GM18870 (cell line): ENCODE data around the gene MTHFD1L.

Experiments
- ATAC-seq: cut with Tn5 transposase; IDR thresholded peaks from one replicate; pipeline ENCODE4 v1.9.1; 2021; ENCODE audit warnings: moderate library complexity; ENCODE audit not compliant: unreplicated experiment

The MTHFD1L gene

GRCh38 chr6:150865043-150865405 is 478 bp upstream of the MTHFD1L start:
- ATAC-seq = no peak

GRCh38 chr6:150866147-150866990 is 867 bp downstream of the MTHFD1L start:
- ATAC-seq = peak; percentile 39

- no peak for ATAC-seq
Measured at GRCh38 chr6:150866991-150867501, 1.5 kb downstream of the MTHFD1L start.

GRCh38 chr6:150868759-150869158 is 3.3 kb downstream of the MTHFD1L start:
- ATAC-seq = no peak

- no peak for ATAC-seq
Measured at GRCh38 chr6:150874179-150874578, 8.7 kb downstream of the MTHFD1L start.

GRCh38 chr6:150875841-150876240 is 10.3 kb downstream of the MTHFD1L start:
- ATAC-seq = no peak

- no peak for ATAC-seq
Measured at GRCh38 chr6:150876598-150876997, 11.1 kb downstream of the MTHFD1L start.

- no peak for ATAC-seq
Measured at GRCh38 chr6:150877928-150878327, 12.4 kb downstream of the MTHFD1L start.

- no peak for ATAC-seq
Measured at GRCh38 chr6:150878347-150879213, 13.1 kb downstream of the MTHFD1L start.

- no peak for ATAC-seq
Measured at GRCh38 chr6:150880336-150880735, 14.8 kb downstream of the MTHFD1L start.

- ATAC-seq = no peak
Measured at GRCh38 chr6:150881911-150882481, 16.5 kb downstream of the MTHFD1L start.

GRCh38 chr6:150883521-150883920 is 18.0 kb downstream of the MTHFD1L start:
- ATAC-seq = no peak

- no peak for ATAC-seq
Measured at GRCh38 chr6:150886155-150886554, 20.7 kb downstream of the MTHFD1L start.

- ATAC-seq = peak; percentile 60
Measured at GRCh38 chr6:150887978-150888563, 22.6 kb downstream of the MTHFD1L start.

- ATAC-seq = no peak
Measured at GRCh38 chr6:150890346-150890745, 24.8 kb downstream of the MTHFD1L start.

GRCh38 chr6:150891888-150892485 is 26.5 kb downstream of the MTHFD1L start:
- ATAC-seq = peak; percentile 46

- no peak for ATAC-seq
Measured at GRCh38 chr6:150894191-150894744, 28.8 kb downstream of the MTHFD1L start.

- peak; percentile 76 for ATAC-seq
Measured at GRCh38 chr6:150894935-150895552, 29.5 kb downstream of the MTHFD1L start.

- no peak for ATAC-seq
Measured at GRCh38 chr6:150895928-150896632, 30.6 kb downstream of the MTHFD1L start.
